ENCODE data around the gene GARIN5B. TPM values are rescaled to one million over a fixed set of nuclear protein-coding genes. Genes with fewer than 3 reads are reported as not detected.
A peak's percentile ranks its signal among the peaks of the same experiment; 100 is the strongest.

The GARIN5B gene
- total RNA-seq, 3 donors from 2014 or later = not detected

GRCh38 chr19:55385724-55386492 is 22.8 kb upstream of the GARIN5B start, which contains the start of gene RPL28:
TSS of gene RPL28 (plus strand) at chr19:55385932. CDS start at chr19:55386358, 426 bp downstream.
- peak; percentile 99 to 100 (median 99) for DNase-seq
- intact Hi-C loops (cut with DNase I, micrococcal nuclease) = loop anchor here (10.0 kb wide), 2 partner anchors 81 to 91 kb away; no protein-coding TSS in a partner anchor
- Histone ChIP-seq H3K4me1 (ENCODE audit: low read depth) (peaks cover 42% of the 10 kb centered on the region), H3K4me3 (peak within 1 kb of the TSS; percentile 62), H3K36me3 (ENCODE audit: low read depth) (no peaks in the 10 kb centered on the region), H3K9me3 (no peaks in the 10 kb centered on the region)
- TF ChIP-seq CTCF (IDR thresholded peaks at IDR 0.05) = no peak
- ATAC-seq = peak; percentile 85

- peak overlapping the region; percentile 62 for H3K4me3 ChIP-seq
- ATAC-seq (peak; percentile 81), DNase-seq (peak; percentile 96 to 99 (median 97))
- no peaks in the 10 kb centered on the region for H3K36me3 ChIP-seq (ENCODE audit: low read depth)
- intact Hi-C loops (cut with DNase I, micrococcal nuclease) = loop anchor here (10.0 kb wide), 2 partner anchors 80 to 90 kb away; no protein-coding TSS in a partner anchor
- peaks cover 42% of the 10 kb centered on the region for H3K4me1 ChIP-seq (ENCODE audit: low read depth)
- no peaks in the 10 kb centered on the region for H3K9me3 ChIP-seq
- TF ChIP-seq CTCF (IDR thresholded peaks at IDR 0.05) = no peak
Measured at GRCh38 chr19:55384920-55385723, 22.1 kb upstream of the GARIN5B start.

GRCh38 chr19:55384131-55384919 is 21.3 kb upstream of the GARIN5B start, which contains the start of gene TMEM238:
TSS of gene TMEM238 (minus strand) at chr19:55384292. CDS start at chr19:55384259, 33 bp downstream.
- Histone ChIP-seq H3K4me3 (peak within 1 kb of the TSS; percentile 62), H3K9me3 (no peaks in the 10 kb centered on the region), H3K4me1 (ENCODE audit: low read depth) (peaks cover 42% of the 10 kb centered on the region), H3K36me3 (ENCODE audit: low read depth) (no peaks in the 10 kb centered on the region)
- peak; percentile 66 for ATAC-seq
- peak; percentile 78 to 90 (median 88) for DNase-seq
- intact Hi-C loops (cut with DNase I, micrococcal nuclease) = loop anchor here (10.0 kb wide), 2 partner anchors 80 to 90 kb away; no protein-coding TSS in a partner anchor
- TF ChIP-seq CTCF (IDR thresholded peaks at IDR 0.05) = no peak

GRCh38 chr19:55383279-55384130 is 20.4 kb upstream of the GARIN5B start:
- ATAC-seq = peak; percentile 19
- intact Hi-C loops (cut with DNase I, micrococcal nuclease) = loop anchor here (10.0 kb wide), 2 partner anchors 79 to 89 kb away; no protein-coding TSS in a partner anchor

More at GRCh38 chr19:55383279-55384130, 20.4 kb upstream of the GARIN5B start:
- peaks cover 37% of the 10 kb centered on the region for H3K4me1 ChIP-seq (ENCODE audit: low read depth)
- peak in 2 of 3 donors; percentile 58 to 80 for DNase-seq
- H3K9me3 ChIP-seq = no peaks in the 10 kb centered on the region
- H3K4me3 ChIP-seq = peak overlapping the region; percentile 62
- no peaks in the 10 kb centered on the region for H3K36me3 ChIP-seq (ENCODE audit: low read depth)
- TF ChIP-seq CTCF (IDR thresholded peaks at IDR 0.05) = no peak

All from mucosa of descending colon (tissue), 3 donors.